ENCODE data around the gene ZNHIT3. TPM values are rescaled to one million over a fixed set of nuclear protein-coding genes. Genes with fewer than 3 reads are reported as not detected.

ZNHIT3 gene
- polyA plus RNA-seq, 1 experiment = 74.0 TPM

- ChIA-PET POLR2A (no interaction called here), CTCF (no interaction called here)
- Histone ChIP-seq H3K27me3 (ENCODE audit: control insufficient read depth, insufficient read depth, low read length) (peaks cover 3% of the 10 kb centered on the region), H3K27ac (ENCODE audit: low read depth, low read length) (no peak overlapping the region), H3K4me3 (ENCODE audit: low read depth, low read length) (no peak overlapping the region), H3K9me3 (ENCODE audit: control insufficient read depth, insufficient read depth, low read length) (peaks cover 3% of the 10 kb centered on the region; the same call in 1 of the 2 replicates)
- no peak for DNase-seq (ENCODE audit: low read depth, low spot score)
- TF ChIP-seq CTCF (IDR thresholded peaks at IDR 0.05; ENCODE audit: low read depth, low read length) = no peak
These were observed 26.9 kb upstream of the ZNHIT3 start for GRCh38 chr17:36459601-36460000.

GRCh38 chr17:36460265-36460937 is 26.1 kb upstream of the ZNHIT3 start:
- Histone ChIP-seq H3K27ac (ENCODE audit: low read depth, low read length) (no peak overlapping the region), H3K27me3 (ENCODE audit: control insufficient read depth, insufficient read depth, low read length) (peaks cover 3% of the 10 kb centered on the region), H3K9me3 (ENCODE audit: control insufficient read depth, insufficient read depth, low read length) (peaks cover 3% of the 10 kb centered on the region; the same call in 1 of the 2 replicates), H3K4me3 (ENCODE audit: low read depth, low read length) (no peak overlapping the region)
- ChIA-PET POLR2A (no interaction called here), CTCF (no interaction called here)
- TF ChIP-seq CTCF (IDR thresholded peaks at IDR 0.05; ENCODE audit: low read depth, low read length) = no peak
- DNase-seq (ENCODE audit: low read depth, low spot score) = no peak

- Histone ChIP-seq H3K4me3 (ENCODE audit: low read depth, low read length) (no peak overlapping the region), H3K27me3 (ENCODE audit: control insufficient read depth, insufficient read depth, low read length) (peaks cover 3% of the 10 kb centered on the region), H3K27ac (ENCODE audit: low read depth, low read length) (no peak overlapping the region), H3K9me3 (ENCODE audit: control insufficient read depth, insufficient read depth, low read length) (peaks cover 3% of the 10 kb centered on the region; the same call in 1 of the 2 replicates)
- ChIA-PET POLR2A (no interaction called here), CTCF (no interaction called here)
- no peak for TF ChIP-seq CTCF (IDR thresholded peaks at IDR 0.05; ENCODE audit: low read depth, low read length)
- no peak for DNase-seq (ENCODE audit: low read depth, low spot score)
These were observed 25.0 kb upstream of the ZNHIT3 start for GRCh38 chr17:36461330-36462110.

GRCh38 chr17:36463916-36464764 is 22.3 kb upstream of the ZNHIT3 start:
- CTCF ChIA-PET = no interaction called here
- H3K4me3 ChIP-seq (ENCODE audit: low read depth, low read length) = no peak overlapping the region
- peaks cover 3% of the 10 kb centered on the region; the same call in 1 of the 2 replicates for H3K9me3 ChIP-seq (ENCODE audit: control insufficient read depth, insufficient read depth, low read length)
- POLR2A ChIA-PET = no interaction called here
- TF ChIP-seq CTCF (IDR thresholded peaks at IDR 0.05; ENCODE audit: low read depth, low read length) = no peak
- peaks cover 7% of the 10 kb centered on the region for H3K27me3 ChIP-seq (ENCODE audit: control insufficient read depth, insufficient read depth, low read length)
- no peak for DNase-seq (ENCODE audit: low read depth, low spot score)
- no peak overlapping the region for H3K27ac ChIP-seq (ENCODE audit: low read depth, low read length)

All from AG04450 (cell line).